ENCODE results near the gene THADA. TPM values are rescaled to one million over a fixed set of nuclear protein-coding genes. Genes with fewer than 3 reads are reported as not detected.

The THADA gene
- polyA plus RNA-seq, 3 donors, result 7.3 to 11.2 (median 9.7) TPM

DNA sequence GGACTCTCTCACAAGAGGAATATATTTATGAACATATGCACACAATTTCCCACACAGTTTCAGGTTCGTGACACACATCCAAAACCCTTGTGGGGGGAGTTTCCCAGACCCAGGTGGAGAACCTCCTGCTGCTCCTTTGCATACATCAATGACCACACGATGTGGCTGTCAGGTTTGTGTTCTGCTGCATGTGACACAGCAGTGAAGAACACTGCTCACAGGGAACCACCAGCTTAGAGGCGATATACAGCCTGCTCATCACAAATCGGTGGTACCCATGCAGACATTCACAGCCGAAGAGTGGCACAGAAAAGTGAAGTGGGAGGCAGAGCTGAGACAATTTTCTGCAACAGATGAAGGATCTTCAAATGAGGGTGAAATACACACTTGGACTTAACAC, 193.8 kb downstream of the THADA start:
- no peak overlapping the region for H2AFZ ChIP-seq (ENCODE audit: insufficient read depth, low read depth, low read length, poor library complexity, severe bottlenecking)
- Mint-ChIP-seq H3K27me3 (ENCODE audit: low read depth in 3 of 3) (peaks cover 0 to 1% (median 0%) of the 10 kb centered on the region in 3 donors), H3K9me3 (no peaks in the 10 kb centered on the region), H3K36me3 (peaks cover 18 to 28% of the 10 kb centered on the region in 2 donors), H3K4me1 (peaks cover 57% of the 10 kb centered on the region), H3K4me3 (no peak overlapping the region), H3K27ac (peak overlapping the region in 2 of 7 donors; percentile 17 to 56)
- no peak overlapping the region for H3K27ac ChIP-seq (ENCODE audit: low read depth in 1 of 2, low read length in 2 of 2)
- H3K4me1 ChIP-seq (ENCODE audit: control insufficient read depth in 1 of 2, insufficient read depth in 2 of 2, low read length in 2 of 2), result peaks cover 27 to 46% of the 10 kb centered on the region in 2 donors
- no peak overlapping the region for H3K4me3 ChIP-seq (replicated peaks in 1 of 3; ENCODE audit: low read depth in 2 of 3, low read length in 3 of 3)
- TF ChIP-seq, protein P1, sequence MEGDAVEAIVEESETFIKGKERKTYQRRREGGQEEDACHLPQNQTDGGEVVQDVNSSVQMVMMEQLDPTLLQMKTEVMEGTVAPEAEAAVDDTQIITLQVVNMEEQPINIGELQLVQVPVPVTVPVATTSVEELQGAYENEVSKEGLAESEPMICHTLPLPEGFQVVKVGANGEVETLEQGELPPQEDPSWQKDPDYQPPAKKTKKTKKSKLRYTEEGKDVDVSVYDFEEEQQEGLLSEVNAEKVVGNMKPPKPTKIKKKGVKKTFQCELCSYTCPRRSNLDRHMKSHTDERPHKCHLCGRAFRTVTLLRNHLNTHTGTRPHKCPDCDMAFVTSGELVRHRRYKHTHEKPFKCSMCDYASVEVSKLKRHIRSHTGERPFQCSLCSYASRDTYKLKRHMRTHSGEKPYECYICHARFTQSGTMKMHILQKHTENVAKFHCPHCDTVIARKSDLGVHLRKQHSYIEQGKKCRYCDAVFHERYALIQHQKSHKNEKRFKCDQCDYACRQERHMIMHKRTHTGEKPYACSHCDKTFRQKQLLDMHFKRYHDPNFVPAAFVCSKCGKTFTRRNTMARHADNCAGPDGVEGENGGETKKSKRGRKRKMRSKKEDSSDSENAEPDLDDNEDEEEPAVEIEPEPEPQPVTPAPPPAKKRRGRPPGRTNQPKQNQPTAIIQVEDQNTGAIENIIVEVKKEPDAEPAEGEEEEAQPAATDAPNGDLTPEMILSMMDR (IDR thresholded peaks at IDR 0.05), result no peak
- intact Hi-C loops (cut with micrococcal nuclease), result loop anchor here (10.0 kb wide), 1 partner anchor 97 kb away; no protein-coding TSS in a partner anchor
- no peak overlapping the region for H3K4me2 ChIP-seq (replicated peaks; ENCODE audit: extremely low read depth, low read length, poor library complexity, severe bottlenecking)
- 89% methylated on average over 3 of the region's 5 CpGs for WGBS (ENCODE audit: insufficient coverage)
- no peaks in the 10 kb centered on the region for H3K27me3 ChIP-seq (ENCODE audit: control insufficient read depth in 2 of 2, insufficient read depth in 2 of 2, low read length in 2 of 2)
- H3K9ac ChIP-seq (ENCODE audit: insufficient read depth, low read length, poor library complexity, severe bottlenecking), result no peak overlapping the region
- no peaks in the 10 kb centered on the region for H3K9me3 ChIP-seq (replicated peaks in 1 of 2; ENCODE audit: control insufficient read depth in 1 of 2, insufficient read depth in 1 of 2, low read length in 2 of 2)
- H3K36me3 ChIP-seq (replicated peaks in 1 of 2; ENCODE audit: control insufficient read depth in 1 of 2, insufficient read depth in 2 of 2, low read length in 2 of 2), result peaks cover 7 to 8% of the 10 kb centered on the region in 2 donors
- DNase-seq, result no peak
- peaks cover 4% of the 10 kb centered on the region for H3K79me2 ChIP-seq (ENCODE audit: insufficient read depth, low read length)
- H4K20me1 ChIP-seq (ENCODE audit: insufficient read depth, low read length), result no peaks in the 10 kb centered on the region

DNA sequence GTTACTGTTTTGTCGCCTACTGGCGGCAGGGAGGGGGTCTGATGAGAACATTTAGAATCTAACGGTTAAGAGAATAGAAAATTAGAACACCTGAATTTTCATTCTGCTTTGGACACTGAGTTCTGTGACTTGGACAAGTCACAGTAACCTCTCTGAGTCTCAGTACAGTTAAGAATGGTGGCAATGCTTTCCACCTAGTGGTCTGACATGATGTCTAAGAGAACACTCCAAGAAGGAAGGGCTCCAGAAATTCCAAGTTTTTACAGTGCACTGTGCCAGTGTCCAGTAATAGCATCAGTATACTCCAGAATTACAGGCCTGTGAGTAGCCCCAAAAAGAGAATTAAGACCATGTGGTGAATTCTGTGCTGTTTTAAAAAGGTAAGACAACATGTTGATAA, 195.3 kb downstream of the THADA start:
- WGBS (ENCODE audit: insufficient coverage), result 100% methylated on average over 2 of the region's 3 CpGs
- Histone ChIP-seq H4K20me1 (ENCODE audit: insufficient read depth, low read length) (no peaks in the 10 kb centered on the region), H3K4me1 (ENCODE audit: control insufficient read depth in 1 of 2, insufficient read depth in 2 of 2, low read length in 2 of 2) (peaks cover 14 to 31% of the 10 kb centered on the region in 2 donors), H3K27me3 (ENCODE audit: control insufficient read depth in 2 of 2, insufficient read depth in 2 of 2, low read length in 2 of 2) (no peaks in the 10 kb centered on the region), H3K4me2 (replicated peaks; ENCODE audit: extremely low read depth, low read length, poor library complexity, severe bottlenecking) (no peak overlapping the region), H3K79me2 (ENCODE audit: insufficient read depth, low read length) (peaks cover 3% of the 10 kb centered on the region), H3K4me3 (replicated peaks in 1 of 3; ENCODE audit: low read depth in 2 of 3, low read length in 3 of 3) (no peak overlapping the region), H3K27ac (ENCODE audit: low read depth in 1 of 2, low read length in 2 of 2) (no peak overlapping the region), H3K9ac (ENCODE audit: insufficient read depth, low read length, poor library complexity, severe bottlenecking) (no peak overlapping the region), H3K36me3 (replicated peaks in 1 of 2; ENCODE audit: control insufficient read depth in 1 of 2, insufficient read depth in 2 of 2, low read length in 2 of 2) (peaks cover 8 to 19% of the 10 kb centered on the region in 2 donors), H2AFZ (ENCODE audit: insufficient read depth, low read depth, low read length, poor library complexity, severe bottlenecking) (no peak overlapping the region), H3K9me3 (replicated peaks in 1 of 2; ENCODE audit: control insufficient read depth in 1 of 2, insufficient read depth in 1 of 2, low read length in 2 of 2) (no peaks in the 10 kb centered on the region)
- DNase-seq, result no peak
- Mint-ChIP-seq H3K4me3 (no peak overlapping the region), H3K9me3 (no peaks in the 10 kb centered on the region), H3K27me3 (ENCODE audit: low read depth in 3 of 3) (peaks cover 0 to 1% (median 0%) of the 10 kb centered on the region in 3 donors), H3K36me3 (peaks cover 25 to 33% of the 10 kb centered on the region in 2 donors), H3K4me1 (peaks cover 46% of the 10 kb centered on the region), H3K27ac (peak overlapping the region in 2 of 7 donors; percentile 2 to 61)
- intact Hi-C loops (cut with micrococcal nuclease), result loop anchor here (10.0 kb wide), 1 partner anchor 96 kb away; no protein-coding TSS in a partner anchor
- TF ChIP-seq, protein P1 (IDR thresholded peaks at IDR 0.05), result no peak

Measured in CD14-positive monocyte (primary cell).